Neural progenitor cell (in vitro differentiated cells): ENCODE results near the gene ITPK1. TPM values are rescaled to one million over a fixed set of nuclear protein-coding genes. Genes with fewer than 3 reads are reported as not detected.

ENCODE experiments used
- DNase-seq: peaks from one replicate; pipeline ENCODE4 v3.0.0-alpha.2; 2016; ENCODE audit warnings: low spot score
- H2AFZ ChIP-seq: fragments of 200-600 bp; sonication (generic); replicated peaks from 2 replicates; pipeline ENCODE4 v1.6.1; 2016; ENCODE audit warnings: antibody characterized with exemption
- H3F3A ChIP-seq: fragments of 200-600 bp; sonication (generic); 2 replicates; pipeline ENCODE4 v1.6.1; 2016; ENCODE audit warnings: antibody characterized with exemption, low read depth
- H3K27ac ChIP-seq: fragments of 200-600 bp; sonication (generic); 2 replicates; pipeline ENCODE4 v1.5.1; 2016; ENCODE audit warnings: mild to moderate bottlenecking
- H3K27me3 ChIP-seq: fragments of 200-600 bp; sonication (generic); 2 replicates; pipeline ENCODE4 v1.6.1; 2016; ENCODE audit warnings: mild to moderate bottlenecking, moderate library complexity
- H3K36me3 ChIP-seq: fragments of 200-600 bp; sonication (generic); 2 replicates; pipeline ENCODE4 v1.5.1; 2016
- H3K4me1 ChIP-seq: fragments of 200-600 bp; sonication (generic); 2 replicates; pipeline ENCODE4 v1.6.1; 2016; ENCODE audit warnings: mixed run types
- H3K4me2 ChIP-seq: fragments of 200-600 bp; sonication (generic); 2 replicates; pipeline ENCODE4 v1.6.1; 2016
- H3K4me3 ChIP-seq: fragments of 200-600 bp; sonication (generic); 2 replicates; pipeline ENCODE4 v1.5.1; 2016
- H3K79me2 ChIP-seq: fragments of 200-600 bp; sonication (generic); 2 replicates; pipeline ENCODE4 v1.6.1; 2016; ENCODE audit warnings: low read depth
- H3K9ac ChIP-seq: fragments of 200-600 bp; sonication (generic); 2 replicates; pipeline ENCODE4 v1.6.1; 2016
- H3K9me3 ChIP-seq: fragments of 200-600 bp; sonication (generic); 2 replicates; pipeline ENCODE4 v1.5.1; 2016; ENCODE audit warnings: low read depth
- H4K20me1 ChIP-seq: fragments of 200-600 bp; sonication (generic); 2 replicates; pipeline ENCODE4 v1.6.1; 2016; ENCODE audit warnings: low read depth
- H3K27ac Mint-ChIP-seq: 3 replicates; pipeline ENCODE4 v1.8.0; 2021; ENCODE audit warnings: mixed read lengths
- H3K27me3 Mint-ChIP-seq: 2 replicates; pipeline ENCODE4 v1.8.0; 2022; ENCODE audit warnings: low read depth, mild to moderate bottlenecking, inconsistent platforms, moderate library complexity, mixed read lengths; ENCODE audit not compliant: insufficient read depth
- H3K36me3 Mint-ChIP-seq: 3 replicates; pipeline ENCODE4 v1.8.0; 2021; ENCODE audit warnings: mixed read lengths
- H3K4me1 Mint-ChIP-seq: 3 replicates; pipeline ENCODE4 v1.8.0; 2021; ENCODE audit warnings: mixed read lengths
- H3K4me3 Mint-ChIP-seq: 3 replicates; pipeline ENCODE4 v1.8.0; 2021; ENCODE audit warnings: mild to moderate bottlenecking, moderate library complexity, mixed read lengths
- H3K9me3 Mint-ChIP-seq: 3 replicates; pipeline ENCODE4 v1.8.0; 2020; ENCODE audit warnings: mixed read lengths
- CTCF ChIP-seq: fragments of 200-600 bp; sonication (generic); IDR thresholded peaks from 2 replicates; pipeline ENCODE4 v1.5.1; 2017; ENCODE audit warnings: antibody characterized with exemption, mild to moderate bottlenecking
- EZH2 ChIP-seq: fragments of 200-600 bp; sonication (generic); IDR thresholded peaks from 2 replicates; pipeline ENCODE4 v1.6.1; 2017; ENCODE audit warnings: antibody characterized with exemption, mild to moderate bottlenecking, moderate library complexity
- EZH2phosphoT487 ChIP-seq: fragments of 200-600 bp; sonication (generic); IDR thresholded peaks from 2 replicates; pipeline ENCODE4 v1.6.1; 2017; ENCODE audit warnings: antibody characterized with exemption
- total RNA-seq: library from RNA; depleted of rRNA; stranded (reverse); fragments of >200 nt; gene quantifications from 2 replicates; pipeline ENCODE4 v1.2.3, GENCODE V29; 2015; ENCODE audit warnings: low replicate concordance

ITPK1 gene
- total RNA-seq, 1 donor from 2014 or later = 25.8 TPM

GRCh38 chr14:92962831-92963095 lies 153.0 kb downstream of the ITPK1 start:
- Mint-ChIP-seq H3K4me1 (peaks cover 21% of the 10 kb centered on the region), H3K9me3 (peaks cover 5% of the 10 kb centered on the region), H3K4me3 (no peak overlapping the region), H3K27me3 (peaks cover 9% of the 10 kb centered on the region), H3K27ac (no peak overlapping the region), H3K36me3 (peaks cover 4% of the 10 kb centered on the region)
- TF ChIP-seq CTCF = no peak
- no peak for TF ChIP-seq EZH2phosphoT487
- TF ChIP-seq EZH2 = no peak
- H2AFZ ChIP-seq = no peak overlapping the region
- H3K36me3 ChIP-seq = no peaks in the 10 kb centered on the region
- no peaks in the 10 kb centered on the region for H3F3A ChIP-seq
- no peak overlapping the region for H3K4me3 ChIP-seq
- no peak overlapping the region for H3K4me2 ChIP-seq
- H3K9me3 ChIP-seq = no peaks in the 10 kb centered on the region
- DNase-seq = no peak
- H3K27me3 ChIP-seq = no peaks in the 10 kb centered on the region
- H3K27ac ChIP-seq = no peak overlapping the region
- H3K79me2 ChIP-seq = peaks cover 18% of the 10 kb centered on the region
- H4K20me1 ChIP-seq = peaks cover 18% of the 10 kb centered on the region
- H3K9ac ChIP-seq = no peak overlapping the region
- peaks cover 13% of the 10 kb centered on the region for H3K4me1 ChIP-seq

- Mint-ChIP-seq H3K27ac (no peak overlapping the region), H3K4me1 (peaks cover 21% of the 10 kb centered on the region), H3K9me3 (peaks cover 5% of the 10 kb centered on the region), H3K36me3 (no peaks in the 10 kb centered on the region), H3K4me3 (no peak overlapping the region), H3K27me3 (peaks cover 6% of the 10 kb centered on the region)
- Histone ChIP-seq H3K9ac (no peak overlapping the region), H3K4me1 (peaks cover 13% of the 10 kb centered on the region), H3K79me2 (peaks cover 13% of the 10 kb centered on the region), H2AFZ (no peak overlapping the region), H3K4me2 (no peak overlapping the region), H3K4me3 (no peak overlapping the region), H3F3A (no peaks in the 10 kb centered on the region), H3K36me3 (no peaks in the 10 kb centered on the region), H4K20me1 (peaks cover 18% of the 10 kb centered on the region), H3K27me3 (no peaks in the 10 kb centered on the region), H3K9me3 (no peaks in the 10 kb centered on the region), H3K27ac (no peak overlapping the region)
- no peak for DNase-seq
- TF ChIP-seq EZH2 (no peak), EZH2phosphoT487 (no peak), CTCF (no peak)
These were observed 153.5 kb downstream of the ITPK1 start for GRCh38 chr14:92962031-92962830.

- Histone ChIP-seq H4K20me1 (peaks cover 18% of the 10 kb centered on the region), H3K36me3 (no peaks in the 10 kb centered on the region), H3K4me3 (no peak overlapping the region), H3K27me3 (no peaks in the 10 kb centered on the region), H3K4me1 (peaks cover 13% of the 10 kb centered on the region), H2AFZ (no peak overlapping the region), H3K27ac (no peak overlapping the region), H3K9me3 (no peaks in the 10 kb centered on the region), H3K79me2 (peaks cover 12% of the 10 kb centered on the region), H3K4me2 (no peak overlapping the region), H3F3A (no peaks in the 10 kb centered on the region), H3K9ac (no peak overlapping the region)
- Mint-ChIP-seq H3K27me3 (peaks cover 10% of the 10 kb centered on the region), H3K4me3 (no peak overlapping the region), H3K4me1 (peaks cover 21% of the 10 kb centered on the region), H3K36me3 (no peaks in the 10 kb centered on the region), H3K9me3 (peaks cover 5% of the 10 kb centered on the region), H3K27ac (no peak overlapping the region)
- DNase-seq = no peak
- no peak for TF ChIP-seq EZH2
These were observed 154.2 kb downstream of the ITPK1 start for GRCh38 chr14:92961567-92961855.

GRCh38 chr14:92960706-92961566 lies 154.8 kb downstream of the ITPK1 start:
- Histone ChIP-seq H4K20me1 (peaks cover 18% of the 10 kb centered on the region), H3F3A (no peaks in the 10 kb centered on the region), H3K79me2 (peaks cover 11% of the 10 kb centered on the region), H3K36me3 (no peaks in the 10 kb centered on the region), H2AFZ (no peak overlapping the region), H3K4me3 (no peak overlapping the region), H3K4me1 (peaks cover 13% of the 10 kb centered on the region), H3K27me3 (no peaks in the 10 kb centered on the region), H3K9me3 (no peaks in the 10 kb centered on the region), H3K4me2 (no peak overlapping the region), H3K27ac (no peak overlapping the region), H3K9ac (no peak overlapping the region)
- DNase-seq = no peak
- no peak overlapping the region for H3K27ac Mint-ChIP-seq
- TF ChIP-seq EZH2phosphoT487 (no peak), EZH2 (no peak), CTCF (no peak)
- H3K9me3 Mint-ChIP-seq = peaks cover 5% of the 10 kb centered on the region
- H3K36me3 Mint-ChIP-seq = no peaks in the 10 kb centered on the region
- H3K27me3 Mint-ChIP-seq = peaks cover 10% of the 10 kb centered on the region
- H3K4me1 Mint-ChIP-seq = peaks cover 21% of the 10 kb centered on the region
- no peak overlapping the region for H3K4me3 Mint-ChIP-seq
